Umbilical cord (tissue), 2 donors: Measurements from ENCODE around the gene CSMD2. TPM values are rescaled to one million over a fixed set of nuclear protein-coding genes. Genes with fewer than 3 reads are reported as not detected.
"Not testable (repeated sequence)": the region's sequence is repeated elsewhere in the genome, so short reads cannot be mapped to it uniquely, and the experiment has no call there.

Experiments
- DNase-seq: peaks from one replicate; pipeline ENCODE4 v3.0.0-alpha.2; 2015; ENCODE audit warnings: low spot score
- total RNA-seq: library from RNA; depleted of rRNA; stranded (reverse); fragments of >200 nt; gene quantifications from one replicate; pipeline ENCODE4 v1.2.3, GENCODE V29; 2014; ENCODE audit warnings: low replicate concordance; ENCODE audit not compliant: insufficient read depth

CSMD2 gene
- total RNA-seq, 1 donor from 2014 or later: 10.1 TPM

DNA sequence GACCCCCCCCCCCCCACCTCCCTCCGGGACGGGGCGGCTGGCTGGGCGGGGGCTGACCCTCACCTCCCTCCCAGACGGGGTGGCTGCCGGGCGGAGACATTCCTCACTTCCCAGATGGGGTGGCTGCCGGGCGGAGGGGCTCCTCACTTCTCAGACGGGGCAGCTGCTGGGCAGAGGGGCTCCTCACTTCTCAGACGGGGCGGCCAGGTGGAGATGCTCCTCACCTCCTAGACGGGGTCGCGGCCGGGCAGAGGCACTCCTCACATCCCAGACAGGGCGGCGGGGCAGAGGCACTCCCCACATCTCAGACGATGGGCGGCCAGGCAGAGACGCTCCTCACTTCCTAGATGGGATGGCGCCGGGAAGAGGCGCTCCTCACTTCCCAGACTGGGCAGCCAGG, 655.8 kb downstream of the CSMD2 start:
- not testable (repeated sequence) for DNase-seq

- no peak for DNase-seq
Observed at GRCh38 chr1:33508151-33508550, 656.9 kb downstream of the CSMD2 start.

DNA sequence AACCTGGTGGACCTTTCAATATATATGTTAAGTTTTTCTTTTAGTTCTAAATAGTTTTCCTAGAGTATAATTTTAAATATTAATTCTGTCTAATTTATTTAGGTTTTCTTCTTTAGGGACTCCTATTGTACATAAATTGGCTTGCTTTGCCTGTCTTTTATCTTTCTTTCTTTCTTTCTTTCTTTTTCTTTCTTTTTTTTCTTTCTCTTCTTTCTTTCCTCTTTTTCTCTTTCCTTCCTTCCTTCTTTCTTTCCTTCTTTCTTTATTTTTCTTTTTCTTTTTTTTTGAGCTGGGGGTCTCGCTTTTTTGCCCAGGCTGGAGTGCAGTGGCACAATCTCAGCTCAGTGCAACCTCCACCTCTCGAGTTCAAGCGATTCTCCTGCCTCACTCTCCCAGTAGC, 657.4 kb downstream of the CSMD2 start:
- no peak for DNase-seq

DNA sequence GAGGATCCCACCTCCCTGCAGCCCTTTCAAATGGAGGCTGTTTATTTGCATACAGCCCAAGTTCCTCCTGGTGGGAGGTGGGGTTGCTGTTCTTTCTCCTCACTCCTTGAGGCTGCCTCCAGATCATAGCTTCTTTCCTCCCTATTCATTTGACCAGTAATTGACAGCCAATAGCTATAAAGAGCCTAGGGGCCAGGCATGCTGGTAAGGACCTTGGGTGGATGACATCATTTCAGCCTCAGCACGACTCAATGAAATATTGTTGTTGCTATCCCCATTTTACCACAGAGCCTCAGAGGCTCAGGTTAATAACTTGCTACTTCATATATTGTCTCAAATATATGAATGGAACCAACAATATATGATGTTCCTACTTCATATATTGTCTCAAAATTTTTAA, 661.5 kb downstream of the CSMD2 start:
- DNase-seq: no peak

- no peak for DNase-seq
Observed at GRCh38 chr1:33502726-33503125, 662.3 kb downstream of the CSMD2 start.

- no peak for DNase-seq
Observed at GRCh38 chr1:33501774-33502173, 663.3 kb downstream of the CSMD2 start.

- DNase-seq: no peak
Observed at GRCh38 chr1:33501309-33501708, 663.7 kb downstream of the CSMD2 start.

DNA sequence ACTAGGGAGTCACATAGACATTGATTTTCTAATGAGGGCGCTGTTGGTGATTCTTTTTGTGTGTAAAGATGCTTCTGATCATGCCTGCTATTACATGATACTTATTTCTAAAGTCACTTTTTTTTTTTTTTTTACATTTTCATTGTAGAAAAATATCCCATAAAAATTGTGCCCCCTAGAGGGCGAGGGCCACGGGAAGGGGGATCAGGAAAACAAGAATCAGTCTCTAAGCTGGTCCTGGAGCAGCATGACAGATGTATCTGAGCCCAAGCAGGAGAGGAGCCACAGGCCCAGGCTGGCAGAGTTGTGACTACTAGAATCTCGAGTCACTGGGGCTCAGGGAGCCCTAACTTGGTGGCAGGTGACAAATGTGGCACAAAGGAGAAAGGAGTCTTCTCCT, 664.5 kb downstream of the CSMD2 start:
- no peak for DNase-seq

- no peak for DNase-seq
Observed at GRCh38 chr1:33497410-33497809, 667.6 kb downstream of the CSMD2 start.

GRCh38 chr1:33494929-33495328, 670.1 kb downstream of the CSMD2 start:
- DNase-seq: no peak

DNA sequence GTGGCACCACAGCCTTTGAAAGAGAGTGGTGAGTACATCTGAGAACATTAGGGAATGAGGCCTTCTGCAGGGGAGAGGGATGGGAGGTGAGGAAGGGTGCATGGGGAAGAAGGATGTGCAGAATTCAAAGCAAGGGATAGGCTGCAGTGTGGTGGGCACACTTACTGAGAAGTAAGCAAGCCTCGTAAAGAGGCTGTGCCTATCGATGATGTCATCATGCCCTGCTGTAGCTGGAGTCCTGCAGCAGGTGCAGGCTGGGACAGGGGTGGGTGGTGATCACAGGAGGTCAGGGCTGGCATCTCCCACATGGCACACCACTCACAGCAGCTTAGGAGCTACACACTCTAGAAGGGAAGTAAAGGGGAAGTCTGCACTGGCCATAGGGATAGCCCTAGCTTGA, 676.4 kb downstream of the CSMD2 start:
- no peak for DNase-seq

GRCh38 chr1:33482412-33482811, 682.6 kb downstream of the CSMD2 start:
- no peak for DNase-seq

DNA sequence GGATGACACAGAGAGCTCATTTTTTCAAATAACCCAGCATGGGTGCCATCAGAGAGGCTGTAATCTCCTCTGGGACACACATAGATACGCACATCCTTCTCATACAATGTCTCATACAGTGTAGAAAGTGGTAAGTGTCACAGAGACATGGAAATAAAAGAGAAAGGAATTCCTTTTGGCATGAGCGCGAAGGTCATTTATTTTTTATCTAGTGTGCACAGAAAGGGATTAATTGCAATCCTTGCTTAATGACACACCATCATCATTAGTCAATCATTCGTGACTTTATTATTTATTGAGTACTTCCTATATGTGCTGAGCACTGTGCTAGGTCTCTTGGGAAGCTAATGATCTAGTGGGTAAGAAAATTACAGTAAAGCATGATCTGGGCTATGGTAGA, 687.6 kb downstream of the CSMD2 start:
- no peak for DNase-seq

DNA sequence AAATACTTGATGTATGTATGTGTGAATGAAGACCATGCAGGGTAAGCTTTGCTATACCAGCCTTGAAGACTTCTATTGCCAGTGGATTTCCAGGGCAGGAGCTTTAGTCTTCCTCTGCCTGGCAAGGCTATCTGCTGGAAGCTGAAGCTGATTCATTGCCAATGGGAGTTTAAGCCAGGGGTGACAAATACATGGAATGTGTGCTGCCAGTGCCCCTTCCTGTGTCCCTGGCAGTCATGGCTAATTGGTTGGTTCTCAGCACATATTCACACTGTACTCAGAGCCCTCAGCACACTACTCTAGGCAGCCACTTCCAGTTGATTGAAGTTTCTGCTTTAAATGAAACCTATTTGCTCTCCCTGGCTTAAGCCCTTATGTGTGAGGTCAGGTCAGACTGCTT, 691.1 kb downstream of the CSMD2 start:
- DNase-seq: no peak

GRCh38 chr1:33472269-33472980, 692.6 kb downstream of the CSMD2 start, which contains the start of gene ZSCAN20:
TSS of gene ZSCAN20 (plus strand) at chr1:33472645. CDS start at chr1:33479289, 6,644 bp downstream.
- peak; percentile 99 for DNase-seq

DNA sequence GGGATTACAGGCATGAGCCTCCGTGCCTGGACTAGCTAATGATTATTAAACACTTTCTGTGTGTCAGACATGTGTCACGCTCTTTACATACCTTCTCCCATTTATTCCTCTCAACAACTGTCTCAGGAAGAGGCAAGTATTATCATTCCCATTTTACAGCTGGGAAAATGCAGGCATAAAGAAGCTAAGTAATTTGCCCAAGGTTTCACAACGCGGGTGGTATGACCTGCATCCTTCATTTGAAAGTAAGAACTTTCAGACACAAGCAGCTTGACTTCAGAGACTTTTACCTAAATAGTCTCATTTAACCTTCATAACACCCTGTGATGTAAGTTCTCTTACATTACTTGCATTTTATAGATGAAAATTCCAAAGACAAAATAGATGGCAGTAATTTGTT, 693.6 kb downstream of the CSMD2 start:
- no peak for DNase-seq

GRCh38 chr1:33470495-33471012, 694.5 kb downstream of the CSMD2 start:
- peak; percentile 87 for DNase-seq

- DNase-seq: no peak
Observed at GRCh38 chr1:33469691-33470090, 695.3 kb downstream of the CSMD2 start.

DNA sequence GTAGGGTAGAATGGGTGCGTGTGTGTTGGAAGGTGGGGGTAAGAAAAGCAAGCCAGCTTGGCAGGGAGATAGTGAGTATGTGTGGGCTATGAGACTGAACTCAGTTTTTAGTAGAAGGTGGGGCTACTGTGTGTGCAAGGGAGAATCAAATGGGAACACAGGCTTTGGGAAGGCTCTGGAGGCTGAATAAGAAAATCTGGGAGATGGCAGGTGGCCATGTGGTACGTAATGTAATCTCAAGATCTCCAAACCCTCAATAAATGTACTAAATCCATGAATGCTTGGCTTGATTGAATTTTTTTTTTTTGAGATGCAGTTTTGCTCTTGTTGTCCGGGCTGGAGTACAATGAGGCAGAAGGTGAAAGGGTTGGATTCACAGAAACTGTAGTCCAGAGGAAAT, 696.1 kb downstream of the CSMD2 start:
- peak; percentile 19 for DNase-seq

- no peak for DNase-seq
Observed at GRCh38 chr1:33468531-33468930, 696.5 kb downstream of the CSMD2 start.

GRCh38 chr1:33468011-33468410, 697.0 kb downstream of the CSMD2 start:
- DNase-seq: no peak

DNA sequence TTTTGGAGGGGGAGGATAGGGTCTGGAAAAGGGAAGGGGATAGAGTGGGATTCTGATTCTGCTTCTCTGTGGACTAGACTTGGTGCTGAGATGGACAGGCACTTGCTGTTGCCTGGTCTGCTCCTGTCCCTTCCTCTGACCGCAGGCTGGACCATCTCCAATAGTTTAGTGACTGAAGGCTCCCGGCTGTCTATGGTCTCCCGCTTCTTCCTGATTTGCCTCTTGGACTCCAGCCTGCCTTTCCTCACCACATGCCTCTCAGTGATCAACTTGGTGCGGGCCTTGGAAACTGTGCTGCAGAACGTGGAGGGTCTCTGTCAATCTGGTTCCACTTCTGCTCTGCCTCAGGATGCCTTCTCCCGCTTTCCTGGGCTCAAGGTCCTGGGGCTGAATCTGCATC, 698.9 kb downstream of the CSMD2 start:
- no peak for DNase-seq

DNA sequence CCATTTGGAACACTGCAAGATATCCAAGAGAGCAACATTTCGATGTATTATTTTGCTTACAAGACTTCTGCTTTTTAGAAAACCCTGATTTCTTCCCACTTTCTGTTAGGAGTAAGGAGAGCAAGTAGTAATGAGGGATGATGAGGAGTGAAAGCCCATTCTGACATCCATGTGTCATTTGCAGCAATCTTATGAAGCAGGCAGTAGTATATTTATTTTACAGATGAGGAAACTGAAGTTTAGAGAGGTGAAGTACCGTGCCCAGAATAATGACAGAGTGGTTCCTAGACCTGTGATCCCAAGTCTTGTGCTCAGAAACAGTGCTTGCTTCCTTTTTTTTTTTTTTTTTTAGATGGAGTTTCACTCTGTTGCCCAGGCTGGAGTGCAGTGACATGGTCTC, 699.7 kb downstream of the CSMD2 start:
- DNase-seq: no peak

DNA sequence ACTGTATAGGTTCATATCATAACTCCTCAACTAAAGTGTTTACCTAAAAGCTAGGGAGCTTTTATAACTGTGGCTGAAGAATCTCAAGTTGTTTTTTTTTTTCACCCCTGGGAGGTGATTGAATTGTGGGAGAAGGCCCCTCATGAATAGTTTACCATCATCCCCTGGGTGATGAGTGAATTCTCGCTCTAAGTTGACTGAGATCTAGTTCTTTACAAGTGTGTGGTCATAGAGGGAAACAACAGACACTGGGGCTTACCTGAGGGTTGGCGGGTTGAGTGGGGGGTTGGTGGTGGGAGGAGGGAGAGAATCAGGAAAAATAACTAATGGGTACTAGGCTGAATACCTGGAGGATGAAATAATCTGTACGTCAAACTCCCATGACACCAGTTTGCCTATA, 700.5 kb downstream of the CSMD2 start:
- no peak for DNase-seq
